ENCODE measurements around the gene PIP5K1C. TPM values are rescaled to one million over a fixed set of nuclear protein-coding genes. Genes with fewer than 3 reads are reported as not detected.
A peak's percentile ranks its signal among the peaks of the same experiment; 100 is the strongest.

The PIP5K1C gene
- total RNA-seq, 1 donor = 8.4 TPM

DNA sequence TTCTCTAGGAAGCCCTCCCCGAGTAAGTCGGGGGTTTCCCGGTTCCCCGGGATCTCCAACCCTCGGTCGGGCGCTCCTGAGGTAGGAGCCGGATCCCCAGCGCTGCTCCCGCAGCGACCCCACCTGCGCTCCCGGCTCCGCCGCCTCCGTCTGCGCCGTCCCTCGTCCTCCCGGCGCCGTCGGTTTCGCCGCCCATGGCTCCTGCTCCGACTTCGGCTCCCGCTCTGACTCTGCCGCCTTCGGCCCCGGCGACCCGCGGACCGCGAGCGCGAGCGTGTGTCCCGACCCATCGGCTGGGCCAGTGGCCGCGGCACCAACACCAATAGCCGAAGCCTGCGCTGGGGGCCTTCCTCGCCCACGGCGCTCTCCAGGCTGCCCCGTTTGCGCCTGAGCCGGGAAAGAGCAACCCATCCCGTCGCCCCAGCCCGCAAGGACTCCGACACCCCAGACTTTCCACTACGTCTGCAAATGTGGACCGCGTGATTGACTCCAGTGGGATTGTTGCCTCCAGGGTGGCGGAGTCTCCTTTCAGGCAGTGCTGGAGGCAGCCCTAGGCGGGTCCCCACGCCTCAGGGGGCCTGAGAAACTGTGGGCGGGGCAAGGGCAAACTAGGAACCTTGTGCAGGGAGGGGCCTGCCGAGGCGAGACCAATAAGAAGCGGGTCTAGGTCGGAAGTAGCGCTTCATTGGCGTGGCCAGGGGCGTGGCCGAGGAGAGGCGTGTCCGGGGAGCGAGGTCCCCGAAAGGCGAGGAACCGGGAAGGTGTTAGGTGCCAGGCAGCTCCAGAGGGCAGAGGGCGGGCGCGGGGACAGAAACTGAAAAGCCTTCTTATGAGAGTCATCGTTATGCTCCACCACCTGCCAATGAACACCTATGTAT is 73.6 kb downstream of the PIP5K1C start, which contains the start of gene CACTIN:
Gene CACTIN, minus strand, starts transcription at position 318 of the 878 bp plus-strand sequence. Its CDS starts 28 bp downstream, at position 290.
- Histone ChIP-seq H3K9me3 (ENCODE audit: low read depth, low read length) (no peaks in the 10 kb centered on the region), H3K27me3 (ENCODE audit: insufficient read depth, low read length) (no peaks in the 10 kb centered on the region), H3K4me3 (ENCODE audit: low read length) (peak within 1 kb of the TSS; percentile 97), H3K4me1 (ENCODE audit: insufficient read depth, low read length) (peaks cover 21% of the 10 kb centered on the region)

DNA sequence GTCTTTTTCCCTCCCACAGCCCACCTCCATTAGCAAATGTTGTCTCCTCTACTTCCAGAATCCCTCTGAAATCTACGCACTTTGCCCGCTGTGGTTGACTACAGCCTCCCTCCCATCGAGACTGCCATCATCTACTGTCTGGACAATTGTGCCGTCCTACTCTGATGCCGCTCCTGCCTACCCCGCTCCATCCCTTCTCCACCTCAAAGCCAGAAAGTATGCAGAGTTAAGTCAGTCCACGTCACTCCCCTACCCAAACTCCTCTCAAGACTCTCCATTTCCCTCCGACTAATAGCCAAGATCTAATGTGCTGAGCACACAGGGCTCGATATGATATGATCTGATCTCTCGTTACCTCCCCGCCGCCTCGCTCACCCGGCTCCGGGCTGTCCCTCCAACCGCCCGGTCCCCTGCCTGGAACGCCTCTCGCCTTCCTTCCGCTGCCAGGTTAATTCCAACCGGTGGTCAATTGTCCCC is 74.2 kb downstream of the PIP5K1C start:
- H3K27me3 ChIP-seq (ENCODE audit: insufficient read depth, low read length) = no peaks in the 10 kb centered on the region
- no peaks in the 10 kb centered on the region for H3K9me3 ChIP-seq (ENCODE audit: low read depth, low read length)
- peak overlapping the region; percentile 97 for H3K4me3 ChIP-seq (ENCODE audit: low read length)
- H3K4me1 ChIP-seq (ENCODE audit: insufficient read depth, low read length) = peaks cover 21% of the 10 kb centered on the region

DNA sequence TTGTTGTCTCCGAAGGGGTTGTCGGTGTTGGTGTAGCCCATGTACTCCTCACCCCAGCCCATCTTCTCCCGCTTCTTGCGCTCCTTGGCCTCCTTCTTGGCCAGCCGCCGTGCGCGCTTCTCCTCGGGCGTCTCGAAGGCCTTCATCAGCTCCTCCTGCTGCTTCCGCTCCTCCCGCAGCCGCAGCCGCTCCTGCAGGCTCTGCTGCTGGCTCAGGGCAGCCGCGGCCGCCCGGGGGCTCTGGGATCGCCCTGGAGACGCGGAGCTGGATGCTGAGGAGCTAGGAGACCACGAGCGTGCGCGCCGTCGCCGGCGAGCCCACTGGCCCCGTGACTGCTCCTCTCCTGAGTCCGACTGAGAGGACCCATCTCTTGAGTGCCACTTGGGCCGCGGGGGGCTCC is 76.6 kb downstream of the PIP5K1C start:
- H3K4me3 ChIP-seq (ENCODE audit: low read length) = no peak overlapping the region
- H3K9me3 ChIP-seq (ENCODE audit: low read depth, low read length) = no peaks in the 10 kb centered on the region
- peaks cover 21% of the 10 kb centered on the region for H3K4me1 ChIP-seq (ENCODE audit: insufficient read depth, low read length)
- no peaks in the 10 kb centered on the region for H3K27me3 ChIP-seq (ENCODE audit: insufficient read depth, low read length)

DNA sequence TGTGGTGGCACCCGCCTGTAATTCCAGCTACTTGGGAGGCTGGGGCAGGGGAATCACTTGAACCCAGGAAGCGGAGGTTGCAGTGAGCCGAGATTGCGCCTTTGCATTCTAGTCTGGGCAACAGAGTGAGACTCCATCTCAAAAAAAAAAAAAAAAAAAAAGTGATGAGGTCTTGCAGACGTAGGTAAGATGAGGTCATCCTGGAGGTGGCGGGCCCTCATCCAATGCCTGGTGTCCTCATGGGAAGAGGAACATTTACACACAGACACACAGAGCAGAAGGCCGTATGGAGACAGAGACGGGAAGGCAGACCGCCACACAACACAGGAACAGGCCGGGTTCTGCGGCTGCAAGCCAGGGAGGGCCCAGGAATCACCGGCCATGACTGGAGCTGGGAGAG is 78.0 kb downstream of the PIP5K1C start:
- no peaks in the 10 kb centered on the region for H3K9me3 ChIP-seq (ENCODE audit: low read depth, low read length)

DNA sequence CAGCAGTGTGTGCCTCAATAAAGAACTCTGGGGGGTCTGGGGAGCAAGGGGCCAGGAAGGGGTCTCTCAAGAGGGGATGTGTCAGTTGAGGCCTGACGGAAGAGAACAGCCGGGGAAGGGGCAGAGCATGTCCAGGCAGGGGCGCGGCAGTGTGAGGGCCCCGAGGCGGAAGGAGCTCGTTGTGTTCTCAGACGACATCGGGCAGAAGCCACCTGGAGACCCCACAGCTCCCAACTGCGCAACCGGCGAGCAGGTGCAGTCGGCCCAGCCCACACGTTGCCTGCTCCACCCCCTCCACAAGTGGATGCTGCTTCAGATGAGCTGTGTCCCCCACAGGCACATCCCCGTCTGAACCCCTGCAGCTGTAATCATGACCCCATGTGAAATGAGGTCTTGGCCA is 78.6 kb downstream of the PIP5K1C start:
- Histone ChIP-seq H3K4me3 (ENCODE audit: low read length) (no peak overlapping the region), H3K9me3 (ENCODE audit: low read depth, low read length) (no peaks in the 10 kb centered on the region), H3K27me3 (ENCODE audit: insufficient read depth, low read length) (no peaks in the 10 kb centered on the region), H3K4me1 (ENCODE audit: insufficient read depth, low read length) (peaks cover 24% of the 10 kb centered on the region)

More for the DNA sequence above, 78.0 kb downstream of the PIP5K1C start:
- peaks cover 25% of the 10 kb centered on the region for H3K4me1 ChIP-seq (ENCODE audit: insufficient read depth, low read length)
- no peak overlapping the region for H3K4me3 ChIP-seq (ENCODE audit: low read length)
- no peaks in the 10 kb centered on the region for H3K27me3 ChIP-seq (ENCODE audit: insufficient read depth, low read length)

DNA sequence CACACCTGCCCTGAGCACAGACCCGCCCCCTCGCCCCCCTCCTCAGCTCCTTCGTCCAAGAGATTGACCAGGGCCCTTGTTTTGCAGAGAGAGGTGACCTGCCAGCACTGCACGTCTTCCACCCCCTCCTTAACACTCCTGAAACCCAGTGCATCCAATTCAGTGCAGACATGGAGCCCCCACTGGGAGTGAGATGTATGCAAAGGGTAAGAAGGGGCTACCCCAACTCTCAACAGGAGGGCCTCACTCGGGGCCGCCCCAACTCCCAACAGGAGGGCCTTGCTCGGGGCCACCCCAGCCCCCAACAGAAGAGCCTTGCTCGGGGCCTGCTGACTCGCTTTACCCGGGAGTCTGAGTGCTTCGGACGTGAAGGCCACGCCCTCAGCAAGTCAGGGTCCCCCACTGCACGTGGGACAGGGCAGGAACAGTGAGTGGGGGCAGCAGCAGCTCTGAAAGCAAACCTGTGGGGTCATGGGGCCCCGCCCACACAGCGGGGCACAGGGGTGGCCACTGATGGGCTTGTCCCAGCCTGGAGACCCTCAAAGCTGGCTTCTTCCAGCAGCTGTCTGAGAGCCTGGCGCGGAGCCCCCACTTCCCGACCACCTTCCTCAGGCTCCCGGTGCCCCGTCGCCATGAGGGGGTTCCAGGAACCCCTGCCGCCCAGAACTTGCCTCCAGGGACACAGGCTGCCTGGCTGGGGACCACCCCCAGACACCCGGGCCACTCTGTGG is 79.3 kb downstream of the PIP5K1C start:
- Histone ChIP-seq H3K4me3 (ENCODE audit: low read length) (no peak overlapping the region), H3K27me3 (ENCODE audit: insufficient read depth, low read length) (no peaks in the 10 kb centered on the region), H3K4me1 (ENCODE audit: insufficient read depth, low read length) (peaks cover 22% of the 10 kb centered on the region), H3K9me3 (ENCODE audit: low read depth, low read length) (no peaks in the 10 kb centered on the region)

DNA sequence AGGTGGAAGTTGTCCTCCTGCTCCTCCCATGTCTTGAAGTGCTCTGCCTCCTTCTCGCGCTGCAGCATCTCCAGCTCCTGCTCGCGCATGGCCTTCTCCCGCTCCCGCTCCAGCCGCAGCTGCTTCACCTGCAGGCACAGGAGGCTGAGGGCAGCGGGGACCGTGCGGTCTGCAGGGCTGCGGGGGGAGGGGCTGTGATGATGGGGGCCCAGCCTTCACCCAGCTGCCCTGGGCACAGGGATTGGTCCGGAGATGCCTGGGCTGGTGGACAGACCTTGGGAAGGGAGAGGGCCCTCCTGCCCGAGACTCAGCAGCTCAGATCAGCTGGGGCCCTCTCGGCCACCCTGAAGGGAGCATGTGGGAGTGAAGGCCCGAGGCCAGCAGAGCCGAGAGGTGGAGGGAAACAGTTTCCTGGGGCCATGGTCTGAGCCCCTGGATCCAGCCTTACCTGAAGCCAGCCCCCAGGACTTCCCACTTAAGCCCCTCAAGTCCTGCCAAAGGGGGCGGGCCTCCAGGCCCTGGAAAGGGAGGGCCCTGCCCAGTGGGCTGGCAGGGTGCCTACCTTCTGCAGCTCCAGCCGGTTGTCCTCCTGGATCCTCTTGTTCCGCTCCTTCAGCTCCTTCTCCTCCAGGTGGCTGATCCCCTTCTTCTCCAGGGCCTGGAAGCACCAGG is 80.0 kb downstream of the PIP5K1C start:
- H3K27me3 ChIP-seq (ENCODE audit: insufficient read depth, low read length) = no peaks in the 10 kb centered on the region
- H3K4me1 ChIP-seq (ENCODE audit: insufficient read depth, low read length) = peaks cover 15% of the 10 kb centered on the region
- H3K4me3 ChIP-seq (ENCODE audit: low read length) = no peak overlapping the region
- H3K9me3 ChIP-seq (ENCODE audit: low read depth, low read length) = no peaks in the 10 kb centered on the region

DNA sequence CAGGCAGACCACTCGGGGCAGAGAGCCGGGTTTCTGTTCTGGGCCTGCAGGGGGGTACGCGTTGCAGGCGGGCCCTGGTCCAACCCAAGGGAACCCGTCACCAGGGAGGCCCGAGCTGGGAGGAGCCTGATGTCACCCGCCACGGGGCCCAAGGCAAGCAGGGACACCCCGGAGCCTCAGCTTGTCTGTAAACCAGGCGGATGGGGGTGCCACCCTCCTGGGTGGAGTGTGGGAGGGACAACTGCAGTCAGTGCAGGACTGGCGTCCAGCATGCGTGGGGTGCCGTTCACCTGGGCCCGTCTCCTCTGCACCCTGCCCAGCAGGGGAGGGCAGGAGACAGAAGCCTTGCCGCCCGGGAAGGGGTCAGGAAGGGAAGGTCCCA is 80.6 kb downstream of the PIP5K1C start:
- H3K4me1 ChIP-seq (ENCODE audit: insufficient read depth, low read length) = peaks cover 8% of the 10 kb centered on the region
- H3K9me3 ChIP-seq (ENCODE audit: low read depth, low read length) = no peaks in the 10 kb centered on the region
- no peak overlapping the region for H3K4me3 ChIP-seq (ENCODE audit: low read length)
- H3K27me3 ChIP-seq (ENCODE audit: insufficient read depth, low read length) = no peaks in the 10 kb centered on the region

DNA sequence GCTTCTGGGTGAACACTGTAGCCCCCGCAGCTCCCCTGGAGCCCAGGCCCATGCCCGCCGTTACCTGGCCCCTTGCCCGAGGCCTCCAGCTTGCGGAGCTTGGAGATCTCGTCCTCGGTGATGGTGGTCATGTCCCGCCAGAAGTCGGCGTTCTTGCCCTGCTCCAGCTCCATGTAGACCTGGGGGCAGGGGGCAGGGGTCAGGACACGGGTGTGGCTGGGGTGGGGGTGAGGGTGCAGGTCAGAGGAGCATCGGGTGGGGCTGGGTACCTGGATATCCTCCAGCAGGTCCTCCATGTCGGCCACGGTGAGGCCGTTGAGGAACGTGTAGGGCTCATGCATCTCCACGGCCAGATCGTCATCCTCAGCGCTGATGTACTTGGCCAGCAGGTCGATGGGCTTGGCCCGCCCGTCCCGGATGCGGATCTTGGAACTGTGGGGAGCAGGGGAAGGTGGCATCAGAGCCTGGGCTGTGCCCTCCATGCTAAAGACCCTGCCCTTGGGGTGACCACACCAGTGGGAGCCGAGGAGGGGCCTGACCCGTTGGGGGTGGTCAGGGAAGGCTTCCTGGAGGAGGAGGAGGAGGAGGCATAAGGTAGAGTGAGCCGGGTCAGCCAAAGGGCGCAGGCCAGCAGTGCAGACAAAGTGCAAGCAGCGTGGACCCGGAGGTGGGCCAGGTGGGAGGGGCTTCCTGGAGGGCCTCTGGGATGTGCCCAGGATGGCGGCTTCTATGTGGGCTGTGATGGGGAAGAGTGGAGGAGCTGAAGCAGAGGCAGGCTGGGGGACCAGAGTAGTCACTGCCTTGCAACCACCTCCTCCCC is 81.2 kb downstream of the PIP5K1C start:
- no peaks in the 10 kb centered on the region for H3K27me3 ChIP-seq (ENCODE audit: insufficient read depth, low read length)
- H3K4me1 ChIP-seq (ENCODE audit: insufficient read depth, low read length) = peaks cover 8% of the 10 kb centered on the region
- no peak overlapping the region for H3K4me3 ChIP-seq (ENCODE audit: low read length)
- no peaks in the 10 kb centered on the region for H3K9me3 ChIP-seq (ENCODE audit: low read depth, low read length)

DNA sequence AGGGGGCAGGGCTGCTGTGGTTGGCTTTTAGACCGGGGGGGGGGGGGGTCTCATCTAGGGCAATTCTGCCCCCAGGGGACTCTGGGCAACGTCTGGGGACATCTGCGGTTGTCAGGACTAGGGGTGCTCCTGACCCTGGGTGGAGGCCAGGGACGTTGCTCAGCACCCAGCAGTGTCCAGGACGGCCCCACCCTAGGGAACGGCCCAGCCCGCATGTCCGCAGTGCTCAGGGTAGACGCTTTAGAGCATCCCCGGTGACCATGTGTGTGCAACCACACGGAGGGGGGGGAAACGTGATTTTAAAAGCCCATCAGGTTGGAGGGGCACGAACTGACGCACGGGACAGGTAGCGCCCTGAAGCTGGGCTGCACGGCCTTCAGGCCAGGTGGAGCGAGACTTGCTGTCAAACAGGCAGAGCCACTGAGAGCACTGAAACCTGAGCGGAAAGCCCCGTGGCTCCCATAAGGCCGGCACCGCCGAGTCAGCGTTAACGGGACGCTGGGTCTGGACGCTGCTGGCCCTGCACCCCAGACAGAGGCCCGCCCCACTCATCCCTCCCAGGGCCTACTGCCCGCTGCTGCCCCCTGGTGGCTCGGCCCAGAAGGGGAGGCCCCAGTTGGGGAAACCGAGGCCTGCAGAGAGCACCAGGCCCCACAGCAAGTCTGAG is 82.0 kb downstream of the PIP5K1C start:
- H3K4me1 ChIP-seq (ENCODE audit: insufficient read depth, low read length) = peaks cover 8% of the 10 kb centered on the region
- H3K9me3 ChIP-seq (ENCODE audit: low read depth, low read length) = no peaks in the 10 kb centered on the region
- H3K27me3 ChIP-seq (ENCODE audit: insufficient read depth, low read length) = no peaks in the 10 kb centered on the region
- H3K4me3 ChIP-seq (ENCODE audit: low read length) = no peak overlapping the region

DNA sequence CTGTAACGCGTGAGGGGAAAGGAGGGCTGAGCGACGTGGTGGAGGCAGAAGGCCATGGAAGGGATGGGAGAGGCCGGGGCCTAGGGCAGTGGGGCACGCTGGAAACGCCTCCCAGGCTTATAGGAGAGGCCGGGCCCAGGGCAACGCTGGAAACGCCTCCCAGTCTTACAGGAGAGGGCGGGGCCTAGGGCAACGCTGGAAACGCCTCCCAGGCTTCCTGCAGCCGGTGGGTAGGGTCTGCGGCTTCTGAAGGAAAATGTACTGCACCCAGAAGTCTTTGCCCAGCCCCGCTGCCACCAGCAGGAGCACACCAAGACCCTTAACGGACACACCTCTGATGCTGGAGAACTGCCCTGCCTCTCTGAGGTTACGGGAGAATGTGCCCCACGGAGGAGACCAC is 82.8 kb downstream of the PIP5K1C start:
- Histone ChIP-seq H3K4me1 (ENCODE audit: insufficient read depth, low read length) (peaks cover 8% of the 10 kb centered on the region), H3K9me3 (ENCODE audit: low read depth, low read length) (no peaks in the 10 kb centered on the region), H3K27me3 (ENCODE audit: insufficient read depth, low read length) (no peaks in the 10 kb centered on the region), H3K4me3 (ENCODE audit: low read length) (no peak overlapping the region)

DNA sequence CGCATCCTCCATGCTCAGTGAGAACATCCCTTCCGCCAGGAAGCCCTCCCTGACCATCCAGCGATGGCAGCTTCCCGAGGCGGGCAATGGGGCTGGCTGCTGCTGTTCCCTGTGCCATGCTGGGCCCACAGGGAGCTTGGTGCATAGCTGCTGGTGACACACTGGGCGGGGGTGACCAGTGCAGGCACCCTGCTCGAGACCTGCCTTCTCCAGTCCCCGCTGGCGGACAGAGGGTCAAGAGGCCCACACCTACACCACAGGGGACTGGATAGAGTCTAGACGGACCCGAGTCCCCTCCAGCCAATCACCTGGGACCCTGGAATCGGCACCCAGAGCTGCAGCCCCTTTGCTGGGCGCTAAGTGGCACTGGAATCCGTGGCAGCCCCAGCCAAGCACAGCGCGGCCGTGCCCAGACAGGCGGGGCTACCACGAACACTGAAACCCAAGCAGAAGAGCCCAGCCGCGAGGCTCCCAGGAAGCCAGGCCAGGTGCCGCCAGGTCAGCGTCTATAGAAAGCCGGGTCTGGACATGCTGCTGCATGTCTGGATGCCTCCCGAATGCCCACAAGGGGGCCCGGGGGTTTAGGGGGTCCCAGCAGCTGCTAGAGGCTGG is 84.6 kb downstream of the PIP5K1C start:
- no peaks in the 10 kb centered on the region for H3K9me3 ChIP-seq (ENCODE audit: low read depth, low read length)
- no peaks in the 10 kb centered on the region for H3K27me3 ChIP-seq (ENCODE audit: insufficient read depth, low read length)
- no peak overlapping the region for H3K4me3 ChIP-seq (ENCODE audit: low read length)
- peaks cover 8% of the 10 kb centered on the region for H3K4me1 ChIP-seq (ENCODE audit: insufficient read depth, low read length)

DNA sequence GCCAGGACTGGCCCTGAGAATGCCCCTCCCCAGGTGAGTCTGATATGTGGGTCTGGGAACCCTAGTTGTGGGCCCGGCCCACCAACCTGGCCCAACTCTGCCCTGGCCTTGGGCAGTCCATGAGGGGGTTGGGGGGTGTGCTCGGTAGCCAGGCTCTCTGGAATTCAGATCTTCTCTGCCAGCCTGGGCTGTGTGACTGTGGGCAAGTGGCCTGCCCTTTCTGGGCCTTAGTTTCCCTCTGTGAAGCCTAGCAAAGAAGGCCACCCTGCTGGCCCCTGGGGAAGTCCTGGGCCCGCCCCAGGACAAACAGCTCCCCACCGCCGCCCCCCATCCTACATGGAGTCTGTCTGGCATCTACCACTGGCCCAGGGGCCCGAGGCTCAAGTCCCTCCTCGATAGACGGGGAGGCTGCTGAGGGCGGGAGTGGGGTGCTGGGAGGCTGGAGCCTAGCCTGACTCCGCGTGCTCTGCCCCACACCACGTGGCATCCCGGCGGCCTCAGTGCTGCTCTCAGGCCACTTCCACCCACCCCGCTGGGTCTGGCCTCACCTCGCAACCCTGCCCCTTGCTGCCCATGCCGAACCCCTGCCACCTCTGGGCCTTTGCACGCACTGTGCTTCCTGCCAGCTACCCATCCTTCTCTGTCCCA is 85.3 kb downstream of the PIP5K1C start:
- no peaks in the 10 kb centered on the region for H3K9me3 ChIP-seq (ENCODE audit: low read depth, low read length)
- H3K4me3 ChIP-seq (ENCODE audit: low read length) = no peak overlapping the region
- H3K27me3 ChIP-seq (ENCODE audit: insufficient read depth, low read length) = no peaks in the 10 kb centered on the region
- H3K4me1 ChIP-seq (ENCODE audit: insufficient read depth, low read length) = peaks cover 8% of the 10 kb centered on the region

Data from mononuclear cell (primary cell).